Heart left ventricle (tissue), 16 donors: Measurements from ENCODE around the gene SOX6. TPM values are rescaled to one million over a fixed set of nuclear protein-coding genes. Genes with fewer than 3 reads are reported as not detected.
A peak's percentile ranks its signal among the peaks of the same experiment; 100 is the strongest.

Experiments used
- ATAC-seq, 4 donors: fragments of 200-7000 bp; cut with Tn5 transposase; one replicate each; pipeline ENCODE4 v1.9.1; 2020 to 2022; ENCODE audit warnings: moderate library complexity in 4 of 4, mild to moderate bottlenecking in 3 of 4, moderate number of reproducible peaks in 1 of 4
- DNase-seq, 5 donors: peaks; one replicate each; pipeline ENCODE4 v3.0.0-alpha.2; 2020
- H3K27ac ChIP-seq, 12 donors: fragments of 200-600 bp; sonication (generic) in 4 of 12; one replicate each; pipeline versions ENCODE4 v1.5.0 to v1.8.0; 2016 to 2022; ENCODE audit warnings: mild to moderate bottlenecking in 2 of 12
- H3K27me3 ChIP-seq, 9 donors: fragments of 200-600 bp; sonication (generic) in 2 of 9; one replicate each; pipeline versions ENCODE4 v1.5.1 to v1.8.0; 2016 to 2022; ENCODE audit warnings: mild to moderate bottlenecking in 3 of 9
- H3K36me3 ChIP-seq, 9 donors: fragments of 200-600 bp; sonication (generic) in 2 of 9; one replicate each; pipeline versions ENCODE4 v1.5.0 to v1.8.0; 2018 to 2022; ENCODE audit warnings: mild to moderate bottlenecking in 2 of 9
- H3K4me1 ChIP-seq, 12 donors: fragments of 200-600 bp; sonication (generic) in 4 of 12; one replicate each; pipeline versions ENCODE4 v1.5.0 to v1.8.0; 2016 to 2022; ENCODE audit warnings: mild to moderate bottlenecking in 3 of 12
- H3K4me3 ChIP-seq, 12 donors: fragments of 200-600 bp; sonication (generic) in 4 of 12; one replicate each; pipeline versions ENCODE4 v1.5.0 to v1.8.0; 2017 to 2022; ENCODE audit warnings: mild to moderate bottlenecking in 9 of 12, moderate library complexity in 4 of 12
- H3K9me3 ChIP-seq, 12 donors: fragments of 200-600 bp; sonication (generic) in 4 of 12; one replicate each; pipeline versions ENCODE4 v1.5.0 to v1.8.0; 2016 to 2022; ENCODE audit warnings: mild to moderate bottlenecking in 1 of 12
- CTCF ChIP-seq, 12 donors: fragments of 200-600 bp; sonication (generic) in 4 of 12; IDR thresholded peaks; one replicate each; pipeline versions ENCODE4 v1.5.0 to v1.8.0; 2018 to 2022; ENCODE audit warnings: antibody characterized with exemption in 12 of 12, mild to moderate bottlenecking in 5 of 12
- POLR2A ChIP-seq, 2 donors: fragments of 450-650 bp; IDR thresholded peaks; one replicate each; pipeline ENCODE4 v1.6.1; 2017; ENCODE audit warnings: antibody characterized with exemption in 2 of 2, mild to moderate bottlenecking in 2 of 2, moderate library complexity in 2 of 2
- WGBS, 4 donors: extraction: QIAGEN DNeasy Blood & Tissue Kit in 2 of 4; methylation state at CpG; one replicate each; pipeline versions ENCODE4 v1.1.5 to v1.1.7; 2013 to 2018; 5-methylcytosine and 5-hydroxymethylcytosine counted together
- intact Hi-C, 10 donors: fragments of 100-400 bp; cut with DNase I; formaldehyde crosslinking; loops; one replicate each; pipeline versions ENCODE4 v1.11.1 to v1.14.2; 2022
- polyA plus RNA-seq, 2 donors: library from polyadenylated mRNA; stranded (reverse); fragments of 200-250 nt; gene quantifications; one replicate each; pipeline ENCODE4 v1.2.3, GENCODE V29; 2013
- total RNA-seq, 9 donors: library from RNA; depleted of rRNA in 2 of 9; stranded (reverse); fragments of >200 nt in 2 of 9; fragmentation: NEBNext Ultra II Directional in 3 of 9; extraction: Animal tissue kit (Norgen Biotek cat#: 25700) in 3 of 9; gene quantifications; one replicate each; pipeline versions ENCODE4 v1.1.0 to v1.2.4, GENCODE V29; 2016 to 2023
- donor health status: ischemic (EF 13 %, LVEDD 7.1; RV severe dilation, severe dysfunction).
- donor health status: healthy with polysubstance abuse.
- donor health status: DM: no; HTN: yes; CAD: no.
- donor health status: DM: no; HTN: no; CAD: no.
- donor health status: ischemic (EF 25% LVEDD 6.9; RV normal size, moderate dysfunction).
- donor health status: ischemic (EF 25% LVEDD 5.7; RV mildly dilated, moderate dysfunction).
- donor health status: healthy.
- donor health status: DM: yes; HTN: yes; CAD: no.
- donor health status: ischemic (EF 35%, LVEDD 5.7; RV mildly dilated, moderate dysfunction).
- donor health status: nonischemic (EF 11% LVEDD 7.7; RV severe dilation, severe dysfunction).
- donor health status: DM: yes; HTN: yes; CAD: no.
- donor health status: PGD.
- donor health status: ischemic (EF 29% LVEDD 5.4; RV normal size, mild dysfunction).
- donor health status: nonischemic (EF 23%, LVEDD 6.1; RV moderate dilation, normal function).

The SOX6 gene
- total and polyA plus RNA-seq, 11 donors, result 1.5 to 39.6 (median 15.6) TPM

- H3K9me3 ChIP-seq, result no peaks in the 10 kb centered on the region
- H3K27ac ChIP-seq, result no peak overlapping the region
- TF ChIP-seq POLR2A (IDR thresholded peaks at IDR 0.05) (no peak), CTCF (IDR thresholded peaks at IDR 0.05) (no peak)
- ATAC-seq, result peak in 3 of 4 donors; percentile 26 to 37 (median 31)
- no peak overlapping the region for H3K4me3 ChIP-seq
- H3K36me3 ChIP-seq, result peaks cover 0 to 15% (median 0%) of the 10 kb centered on the region in 9 donors
- intact Hi-C loops, result loop anchor here in 1 of 10 donors (5.0 kb wide), 1 partner anchor 77 kb away; no protein-coding TSS in a partner anchor
- no peak for DNase-seq
- no peaks in the 10 kb centered on the region for H3K27me3 ChIP-seq
- 48 to 69% (median 67%) methylated on average over 1 of the region's 1 CpG for WGBS, 4 donors
- H3K4me1 ChIP-seq, result peaks cover 0 to 21% (median 9%) of the 10 kb centered on the region in 12 donors
Observed at GRCh38 chr11:15989685-15990084, 366.7 kb downstream of the SOX6 start.

GRCh38 chr11:15988693-15989231 lies 367.6 kb downstream of the SOX6 start:
- H3K9me3 ChIP-seq, result no peaks in the 10 kb centered on the region
- H3K4me3 ChIP-seq, result no peak overlapping the region
- 54 to 71% (median 60%) methylated on average over 14 of the region's 14 CpGs for WGBS, 4 donors
- intact Hi-C loops, result loop anchor here in 1 of 10 donors (5.0 kb wide), 1 partner anchor 76 kb away; no protein-coding TSS in a partner anchor
- H3K27me3 ChIP-seq, result no peaks in the 10 kb centered on the region
- H3K4me1 ChIP-seq, result peaks cover 0 to 21% (median 9%) of the 10 kb centered on the region in 12 donors
- no peak overlapping the region for H3K27ac ChIP-seq
- DNase-seq (peak in 1 of 5 donors; percentile 46), ATAC-seq (peak; percentile 72 to 86 (median 76))
- peaks cover 0 to 15% (median 0%) of the 10 kb centered on the region in 9 donors for H3K36me3 ChIP-seq
- TF ChIP-seq POLR2A (IDR thresholded peaks at IDR 0.05) (no peak), CTCF (IDR thresholded peaks at IDR 0.05) (peak in 11 of 12 donors; percentile 7 to 41 (median 32))

- H3K27me3 ChIP-seq, result no peaks in the 10 kb centered on the region
- no peak overlapping the region for H3K4me3 ChIP-seq
- DNase-seq (no peak), ATAC-seq (peak in 1 of 4 donors; percentile 28)
- H3K4me1 ChIP-seq, result peaks cover 0 to 21% (median 9%) of the 10 kb centered on the region in 12 donors
- intact Hi-C loops, result loop anchor here in 1 of 10 donors (5.0 kb wide), 1 partner anchor 76 kb away; no protein-coding TSS in a partner anchor
- peaks cover 0 to 15% (median 0%) of the 10 kb centered on the region in 9 donors for H3K36me3 ChIP-seq
- 45 to 54% (median 54%) methylated on average over 2 of the region's 2 CpGs for WGBS, 4 donors
- H3K9me3 ChIP-seq, result no peaks in the 10 kb centered on the region
- no peak overlapping the region for H3K27ac ChIP-seq
- TF ChIP-seq POLR2A (IDR thresholded peaks at IDR 0.05) (no peak), CTCF (IDR thresholded peaks at IDR 0.05) (no peak)
Observed at GRCh38 chr11:15988016-15988550, 368.3 kb downstream of the SOX6 start.

- Histone ChIP-seq H3K4me1 (peaks cover 0 to 21% (median 9%) of the 10 kb centered on the region in 12 donors), H3K4me3 (no peak overlapping the region), H3K9me3 (no peaks in the 10 kb centered on the region), H3K36me3 (peaks cover 0 to 15% (median 0%) of the 10 kb centered on the region in 9 donors), H3K27me3 (no peaks in the 10 kb centered on the region), H3K27ac (no peak overlapping the region)
- intact Hi-C loops, result loop anchor here in 1 of 10 donors (5.0 kb wide), 1 partner anchor 75 kb away; no protein-coding TSS in a partner anchor
- no peak for DNase-seq
- TF ChIP-seq POLR2A (IDR thresholded peaks at IDR 0.05), result no peak
- TF ChIP-seq CTCF (IDR thresholded peaks at IDR 0.05), result no peak
- ATAC-seq, result no peak
- 82 to 95% (median 86%) methylated on average over 5 of the region's 5 CpGs for WGBS, 4 donors
Observed at GRCh38 chr11:15987046-15987445, 369.3 kb downstream of the SOX6 start.
